CD1c-positive myeloid dendritic cell (primary cell): ENCODE results near the gene BRI3.

Source experiments
- DNase-seq: peaks from one replicate; pipeline ENCODE4 v3.0.0-alpha.2; 2016; ENCODE audit errors: extremely low spot score

BRI3 gene, protein sequence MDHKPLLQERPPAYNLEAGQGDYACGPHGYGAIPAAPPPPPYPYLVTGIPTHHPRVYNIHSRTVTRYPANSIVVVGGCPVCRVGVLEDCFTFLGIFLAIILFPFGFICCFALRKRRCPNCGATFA

DNA sequence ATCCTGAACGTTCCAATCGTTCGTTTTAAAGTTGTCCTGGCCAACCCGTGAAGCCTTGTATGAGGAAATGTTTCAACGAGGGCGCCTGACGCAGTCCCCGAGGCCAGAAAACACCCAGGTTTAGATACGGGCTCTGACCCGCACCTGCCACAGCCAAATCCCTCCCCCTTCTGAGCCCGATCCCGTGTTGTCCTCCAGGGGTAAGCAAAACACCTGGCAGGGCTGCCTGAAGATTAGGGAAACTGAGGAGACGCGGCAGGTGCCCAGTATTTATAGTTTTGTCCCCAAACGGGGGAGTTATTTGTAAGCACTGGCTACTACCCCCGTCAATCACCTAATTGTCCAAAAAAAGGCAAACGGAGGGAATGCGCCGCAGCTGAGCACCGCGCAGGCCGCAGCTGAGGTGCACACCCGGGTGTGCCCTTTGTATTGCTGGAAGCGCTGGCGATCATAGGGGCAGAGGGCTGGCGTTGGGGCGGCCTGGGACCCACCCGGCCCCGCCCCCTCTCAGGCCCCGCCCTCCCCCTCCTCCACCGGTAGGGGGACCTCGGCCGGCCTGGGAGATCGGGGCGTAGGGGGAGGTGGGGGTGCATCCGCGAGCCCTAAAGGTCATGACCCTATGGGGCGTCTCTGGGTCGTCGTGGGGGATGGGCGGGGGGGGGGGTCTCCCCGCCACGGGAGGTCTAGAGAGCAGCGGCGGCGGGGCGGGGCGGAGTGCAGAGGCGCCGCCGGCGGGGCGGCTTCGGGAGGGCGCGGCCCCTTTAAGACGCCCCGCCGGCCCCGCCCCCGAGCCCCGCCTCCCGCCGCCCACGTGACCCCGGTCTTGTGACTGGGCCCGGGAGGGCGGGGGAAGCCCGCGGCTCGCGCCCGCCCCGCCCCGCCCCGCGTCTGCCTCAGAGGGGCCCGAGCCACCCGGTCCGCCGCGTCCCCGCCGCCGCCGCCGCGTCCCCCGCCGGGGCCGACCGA is at the start of gene BRI3:
Gene BRI3, plus strand, starts transcription at position 896 of the 966 bp plus-strand sequence. CDS start 110 bp downstream, outside the sequence.
- DNase-seq, result peak; percentile 96

DNA sequence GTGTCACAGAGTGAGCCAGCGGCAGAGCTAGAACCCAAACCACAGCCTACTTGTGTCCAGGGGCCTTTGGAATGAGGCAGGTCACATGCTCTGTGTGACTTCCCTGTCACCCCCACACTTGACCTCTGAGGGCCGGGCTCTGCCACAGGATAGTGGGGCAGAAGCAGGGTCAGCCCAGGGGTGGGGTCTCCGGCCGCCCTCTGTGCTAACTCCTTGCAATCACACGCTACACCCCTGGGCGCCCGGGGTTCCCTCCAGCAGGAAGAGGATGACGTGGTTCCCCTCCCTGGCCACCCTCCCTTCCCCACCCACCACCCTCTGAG is 49.3 kb upstream of the BRI3 start:
- DNase-seq, result no peak

DNA sequence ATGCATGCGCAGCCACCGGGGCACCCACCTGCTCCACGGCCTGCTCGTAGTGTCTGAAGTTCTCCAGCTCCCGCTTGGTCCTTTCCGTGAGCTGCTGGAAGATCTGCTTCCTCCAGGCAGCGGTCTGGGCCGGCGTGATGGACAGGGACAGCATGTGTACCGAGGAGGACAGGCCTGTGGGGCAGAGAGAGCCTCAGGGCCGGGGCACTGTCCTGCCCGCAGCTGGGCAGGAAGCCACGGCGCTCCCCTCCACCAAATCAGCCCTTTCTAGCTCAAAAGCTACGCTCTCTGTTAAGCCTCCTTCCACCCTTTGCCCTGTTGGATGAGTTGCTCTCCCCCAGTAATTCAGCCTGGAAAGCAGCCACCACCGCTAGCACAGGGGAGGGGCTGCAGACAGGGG is 48.7 kb upstream of the BRI3 start:
- no peak for DNase-seq

DNA sequence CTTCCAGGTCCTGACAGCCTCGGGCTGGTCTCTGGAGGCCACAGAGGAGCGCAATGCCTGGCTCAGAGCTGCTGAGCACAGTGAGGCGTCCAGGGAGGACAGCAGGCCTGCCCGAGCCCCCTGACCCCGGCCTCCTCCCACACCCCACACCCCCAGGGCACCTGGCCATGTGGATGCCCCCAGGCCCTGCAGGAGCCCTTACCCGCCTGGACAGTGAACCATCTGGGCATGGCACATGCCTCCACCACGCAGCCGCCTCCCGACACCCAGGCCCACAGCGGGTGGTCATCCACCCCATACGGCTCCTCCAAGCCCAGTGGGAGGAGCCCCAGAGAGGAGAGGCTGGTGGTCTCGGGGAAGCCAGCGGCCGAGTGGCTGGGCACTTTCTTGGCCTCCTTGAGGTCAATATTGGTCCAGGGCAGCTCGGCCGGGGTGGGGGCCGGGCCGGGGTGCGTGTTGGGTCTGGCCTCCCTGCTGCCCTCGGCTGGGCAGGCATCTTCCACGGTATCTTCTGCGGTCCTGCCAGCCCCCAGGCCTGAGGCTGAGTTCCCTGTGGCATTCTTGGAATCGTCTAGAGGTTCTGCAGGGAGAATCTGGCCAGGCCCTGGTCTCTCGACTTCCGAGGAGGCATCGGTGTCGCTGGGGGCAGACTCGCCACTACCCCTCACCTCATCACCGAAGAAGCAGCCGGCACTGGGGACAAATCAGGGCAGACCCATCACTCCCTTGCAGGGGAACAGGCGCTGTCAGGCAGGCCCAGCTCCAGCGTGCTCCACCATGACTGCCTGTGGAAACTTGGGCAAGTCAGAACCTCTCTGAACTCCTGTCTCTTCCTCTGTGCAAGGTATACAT is 48.0 kb upstream of the BRI3 start:
- DNase-seq, result no peak

DNA sequence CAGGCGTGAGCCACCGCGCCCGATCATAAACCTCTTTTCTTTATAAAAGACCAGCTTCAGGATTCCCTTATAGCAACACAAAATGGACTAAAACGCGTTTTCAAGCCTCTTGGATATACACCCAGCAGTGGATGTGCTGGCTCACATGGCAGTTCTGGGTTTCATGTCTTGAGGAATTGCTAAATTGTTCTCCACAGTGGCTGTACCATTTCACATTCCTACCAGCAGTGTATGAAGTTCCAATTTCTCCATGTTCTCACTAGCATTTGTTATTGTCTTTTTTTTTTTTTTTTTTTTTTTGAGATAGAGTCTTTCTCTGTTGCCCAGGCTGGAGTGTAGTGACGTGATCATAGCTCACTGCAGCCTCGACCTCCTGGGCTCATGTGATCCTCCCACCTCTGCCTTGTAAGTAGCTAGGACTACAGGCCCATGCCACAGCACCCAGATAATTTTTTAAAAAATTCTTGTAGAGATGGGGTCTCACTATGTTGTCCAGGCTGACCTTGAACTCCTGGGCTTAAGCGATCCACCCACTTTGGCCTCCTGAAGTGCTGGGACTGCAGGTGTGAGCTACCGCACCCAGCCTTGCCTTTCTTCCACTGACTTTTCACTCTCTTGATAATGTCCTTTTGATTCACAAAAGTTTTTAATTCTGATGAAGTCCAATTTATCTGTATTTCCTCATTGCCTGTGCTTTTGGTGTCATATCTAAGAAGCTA is 46.9 kb upstream of the BRI3 start:
- no peak for DNase-seq

DNA sequence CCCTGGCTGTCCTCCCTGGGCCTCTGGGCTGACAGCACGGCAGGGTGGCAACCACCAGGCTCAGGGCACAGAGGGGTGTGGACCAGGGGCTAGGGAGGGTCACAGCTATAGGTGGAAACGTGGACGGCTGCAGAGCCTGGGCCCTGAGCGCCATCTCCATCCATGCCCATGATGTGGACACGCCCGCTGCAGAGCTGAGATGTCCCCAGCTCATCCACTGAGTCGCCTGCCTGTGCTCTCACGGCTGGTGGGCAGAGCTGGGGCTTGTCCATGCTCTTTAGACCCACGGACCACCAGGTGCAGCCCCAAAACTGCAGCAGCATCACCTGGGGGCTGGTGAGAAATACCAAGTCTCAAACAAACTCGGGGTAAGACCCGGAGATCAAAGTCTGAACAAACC is 45.6 kb upstream of the BRI3 start:
- DNase-seq, result no peak

DNA sequence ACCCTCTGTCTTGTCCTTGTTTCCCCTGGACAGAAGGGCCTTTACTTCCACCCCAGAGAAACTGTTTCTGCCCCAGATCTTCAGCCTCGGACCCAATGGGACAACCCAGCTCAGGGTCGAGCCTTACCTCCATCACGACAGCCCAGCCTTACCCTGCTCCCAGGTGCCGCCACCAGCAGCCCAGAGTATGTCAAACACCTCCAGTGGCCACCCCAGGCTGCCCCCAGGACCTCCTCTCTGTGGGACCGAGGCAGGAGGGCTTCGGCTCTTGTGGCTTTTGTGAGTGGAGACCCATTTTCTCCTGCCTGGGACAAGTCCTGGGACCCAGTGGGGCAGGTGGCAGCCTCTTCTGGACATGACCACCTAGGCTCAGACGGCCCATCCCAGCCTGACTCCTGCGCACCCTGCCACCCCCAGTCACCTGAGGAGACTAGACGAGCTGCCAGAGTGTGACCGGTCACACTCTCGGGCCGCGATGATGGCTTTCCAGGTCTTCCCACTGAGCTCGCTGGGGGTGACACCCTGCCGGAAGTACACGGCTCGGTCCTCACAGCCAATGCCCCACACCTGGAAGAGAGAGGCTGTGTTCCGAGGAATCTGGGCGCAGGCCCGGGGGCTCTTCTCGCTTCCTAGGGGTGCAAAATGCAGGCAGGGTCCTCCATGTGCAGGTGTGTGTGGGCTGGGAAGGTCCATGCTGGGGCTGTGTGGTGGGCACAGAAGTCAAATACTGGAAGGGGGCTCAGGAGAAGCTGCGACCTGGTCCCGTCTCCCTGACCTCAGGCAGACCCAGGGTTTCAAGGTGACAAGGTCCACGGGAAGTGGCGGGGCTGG is 44.9 kb upstream of the BRI3 start:
- no peak for DNase-seq

DNA sequence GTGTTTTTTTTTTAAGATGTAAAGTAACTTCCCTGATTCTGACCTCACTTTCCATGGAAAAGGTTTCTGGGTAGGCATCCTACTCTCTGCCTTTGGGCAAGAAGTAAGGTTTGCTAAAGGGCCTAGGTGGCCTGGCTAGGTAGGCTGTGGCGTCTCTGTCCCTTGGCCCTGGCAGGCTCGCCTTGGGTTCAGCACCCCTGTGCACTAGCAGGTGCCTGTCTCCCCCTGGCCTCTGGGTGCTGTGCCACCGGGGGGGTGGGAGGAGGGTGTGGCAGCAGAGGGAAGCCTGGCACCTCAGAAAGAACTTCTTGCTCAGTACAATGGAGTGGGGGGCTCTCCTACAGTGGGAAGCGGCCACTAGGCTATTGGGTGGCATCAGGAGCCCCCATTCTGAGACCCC is 43.4 kb upstream of the BRI3 start:
- no peak for DNase-seq

DNA sequence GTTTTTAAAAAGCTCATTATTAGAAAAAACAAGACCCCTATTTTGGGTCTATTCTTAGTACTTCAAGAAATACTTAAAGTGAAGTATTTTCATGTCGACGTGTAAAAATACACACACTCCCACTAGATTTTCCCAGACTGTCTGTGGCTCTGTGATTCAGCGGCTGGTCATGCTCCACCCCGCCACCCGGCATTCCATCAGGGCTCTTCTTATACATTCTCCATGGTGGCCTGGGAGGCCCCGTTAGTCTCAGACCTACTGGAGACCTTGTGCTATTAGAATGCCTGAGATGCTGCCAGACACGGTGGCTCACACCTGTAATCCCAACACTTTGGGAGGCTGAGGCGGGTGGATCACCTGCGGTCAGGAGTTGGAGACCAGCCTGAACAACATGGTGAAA is 42.5 kb upstream of the BRI3 start:
- DNase-seq, result no peak

DNA sequence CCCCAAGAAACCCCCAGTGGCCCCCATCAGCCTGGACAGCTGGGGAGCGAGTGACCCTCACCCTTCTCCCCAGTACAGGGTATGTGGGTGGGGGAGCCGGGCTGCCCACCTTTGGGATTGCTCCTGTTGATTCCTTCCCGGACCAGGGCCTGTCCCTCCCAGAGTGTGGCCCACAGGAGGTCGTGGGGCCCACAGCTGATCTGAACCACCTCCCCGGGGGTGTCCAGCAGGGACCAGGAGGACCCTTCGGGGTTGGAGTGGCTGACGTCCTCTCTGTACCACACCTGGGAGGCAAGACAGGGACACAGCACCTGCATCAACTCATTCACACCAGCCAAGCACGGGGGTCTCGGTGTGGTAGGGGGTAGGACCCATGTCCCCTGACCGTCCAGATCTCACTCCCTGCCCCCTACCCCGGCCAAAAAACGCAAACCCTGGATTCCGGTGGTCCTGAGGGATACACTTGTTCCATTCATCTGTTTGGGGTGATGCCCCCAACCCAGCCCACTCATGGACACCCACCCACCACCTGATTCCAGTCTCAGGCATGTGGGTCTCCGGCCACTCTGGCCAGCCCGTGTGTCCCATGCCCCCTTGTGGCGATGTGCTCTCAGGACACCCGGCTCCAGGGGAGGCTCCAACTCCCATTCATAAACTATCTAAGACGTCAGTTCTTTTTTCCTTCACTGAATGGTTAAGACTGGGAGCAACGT is 40.4 kb upstream of the BRI3 start:
- DNase-seq, result peak; percentile 20

DNA sequence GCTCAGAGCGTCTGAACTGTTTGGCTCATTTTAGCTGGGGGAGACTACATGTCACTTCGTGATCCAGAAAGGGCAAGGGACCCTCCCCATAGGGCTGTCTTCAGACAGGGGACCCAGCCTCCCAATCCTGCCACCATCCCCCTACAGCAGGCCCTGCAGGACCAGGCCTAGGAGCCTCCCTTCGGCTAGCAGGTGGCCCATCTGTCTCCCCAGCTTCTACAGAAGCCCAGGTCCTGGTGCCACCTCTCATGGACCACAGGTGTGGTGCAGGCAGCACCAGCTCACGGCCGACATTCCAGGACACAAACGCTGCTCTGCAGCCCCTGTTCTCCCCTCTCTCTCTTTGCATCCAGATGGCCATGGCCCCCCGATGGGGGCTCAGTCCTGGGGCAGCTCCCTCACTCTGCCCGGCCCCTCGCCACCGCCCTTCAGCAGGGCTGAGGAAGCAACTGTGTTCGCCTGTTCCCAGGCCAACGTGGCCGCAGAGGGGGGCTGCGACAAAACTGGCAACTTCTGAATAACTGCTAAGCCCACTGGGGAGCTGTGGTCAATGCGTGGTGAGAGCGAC is 39.7 kb upstream of the BRI3 start:
- no peak for DNase-seq

DNA sequence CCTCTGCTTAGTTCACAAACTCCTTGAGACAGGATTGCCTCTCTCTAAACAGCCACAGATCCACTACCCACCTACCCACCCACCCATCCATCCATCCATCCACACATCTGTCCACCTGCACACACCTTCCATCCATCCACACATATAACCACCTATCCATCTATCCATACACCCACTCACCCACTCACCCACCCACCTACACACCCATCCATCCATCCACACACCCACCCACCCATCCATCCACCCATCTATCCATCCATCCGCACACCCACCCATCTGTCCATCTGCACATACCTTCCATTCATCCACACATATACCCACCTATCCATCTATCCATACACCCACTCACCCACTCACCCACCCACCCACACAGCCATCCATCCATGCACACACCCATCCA is 39.1 kb upstream of the BRI3 start:
- no peak for DNase-seq

DNA sequence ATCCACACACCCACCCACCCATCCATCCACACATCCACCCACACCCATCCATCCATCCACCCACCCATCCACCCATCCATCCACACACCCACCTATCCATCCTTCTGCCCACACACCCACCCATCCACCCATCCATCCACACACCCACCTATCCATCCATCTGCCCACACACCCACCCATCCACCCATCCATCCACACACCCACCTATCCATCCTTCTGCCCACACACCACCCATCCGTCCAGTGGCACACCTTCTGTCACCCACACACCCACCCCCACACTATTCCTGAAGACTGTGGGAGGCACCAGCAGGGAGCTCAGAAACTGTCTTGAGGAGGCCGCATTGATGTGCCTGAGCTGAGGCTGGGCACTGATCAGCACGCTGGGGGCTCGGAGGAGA is 38.6 kb upstream of the BRI3 start:
- no peak for DNase-seq

DNA sequence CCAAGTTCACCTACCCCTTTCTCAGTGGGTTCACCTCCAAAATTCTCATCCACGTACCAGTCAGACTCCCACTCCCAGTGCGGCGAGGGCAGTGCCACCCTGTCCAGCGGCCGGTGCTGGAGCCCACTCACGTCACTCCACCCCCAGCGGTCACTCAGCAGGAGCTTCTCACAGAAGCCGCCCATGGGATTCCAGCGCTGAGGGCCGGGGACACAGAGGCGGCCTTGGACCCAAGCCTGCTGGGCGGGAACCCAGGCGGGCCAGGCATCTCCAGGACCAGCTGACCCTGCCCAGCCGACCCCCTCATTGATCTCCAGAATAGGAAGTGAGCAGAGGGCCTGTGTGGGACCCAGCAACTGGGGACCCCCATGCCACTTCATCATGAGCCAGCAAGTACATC is 36.6 kb upstream of the BRI3 start:
- DNase-seq, result no peak

DNA sequence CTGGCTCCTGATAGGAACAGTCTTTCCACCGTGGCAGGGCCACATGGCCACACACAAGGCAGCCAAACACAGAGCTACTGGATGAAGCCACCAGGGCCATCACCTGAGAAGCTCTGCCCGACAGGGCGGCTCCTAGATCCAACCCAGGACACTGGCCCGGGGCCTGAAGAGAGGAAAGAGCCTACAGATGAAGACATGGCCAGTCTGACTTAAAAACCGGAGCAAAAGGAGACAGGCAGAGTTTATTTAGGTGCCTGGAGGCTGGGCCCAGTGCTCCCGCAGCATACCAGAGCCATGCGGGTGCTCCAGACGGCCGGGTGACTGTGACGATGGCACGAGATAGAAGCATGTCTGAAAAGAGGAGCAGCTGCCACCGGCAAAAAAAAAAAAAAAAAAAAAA is 33.3 kb upstream of the BRI3 start:
- no peak for DNase-seq

DNA sequence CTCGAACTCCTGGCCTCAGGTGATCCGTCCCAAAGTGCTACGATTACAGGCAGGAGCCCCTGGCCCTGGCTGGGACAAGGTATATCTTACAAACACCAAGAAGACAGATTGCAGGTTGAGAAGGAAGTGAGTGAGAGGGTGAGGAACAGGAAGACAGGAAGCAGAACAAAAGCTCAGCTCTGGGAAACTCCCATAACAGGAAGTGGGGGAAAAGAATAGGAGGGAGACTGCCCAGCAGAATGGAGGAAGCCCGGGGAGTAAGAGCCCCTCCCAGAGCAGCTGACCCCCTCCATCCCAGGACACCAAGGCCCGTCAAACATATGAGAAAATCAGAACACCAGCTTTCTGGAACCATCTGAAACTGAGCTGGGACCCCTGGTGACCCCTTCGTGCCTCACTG is 32.4 kb upstream of the BRI3 start:
- peak; percentile 53 for DNase-seq

DNA sequence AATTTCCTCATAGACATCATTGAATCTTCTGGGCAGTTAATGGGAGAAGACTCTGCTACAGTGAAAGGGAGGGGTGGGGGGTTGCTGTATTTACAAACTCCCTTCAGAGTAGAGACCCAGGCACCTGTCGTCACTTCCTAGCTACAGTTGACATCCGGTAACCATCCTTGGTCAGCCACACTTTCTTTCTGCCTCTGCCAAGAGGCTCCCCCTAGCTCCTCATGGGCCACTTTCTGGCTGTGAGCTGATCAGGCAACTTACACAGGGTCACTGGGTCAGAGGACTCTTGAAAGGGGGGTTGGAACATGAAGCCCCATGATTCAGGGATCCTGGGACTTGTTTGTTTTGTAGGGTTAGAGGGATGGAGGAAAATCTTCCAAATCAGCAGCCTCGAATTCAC is 30.7 kb upstream of the BRI3 start:
- no peak for DNase-seq

DNA sequence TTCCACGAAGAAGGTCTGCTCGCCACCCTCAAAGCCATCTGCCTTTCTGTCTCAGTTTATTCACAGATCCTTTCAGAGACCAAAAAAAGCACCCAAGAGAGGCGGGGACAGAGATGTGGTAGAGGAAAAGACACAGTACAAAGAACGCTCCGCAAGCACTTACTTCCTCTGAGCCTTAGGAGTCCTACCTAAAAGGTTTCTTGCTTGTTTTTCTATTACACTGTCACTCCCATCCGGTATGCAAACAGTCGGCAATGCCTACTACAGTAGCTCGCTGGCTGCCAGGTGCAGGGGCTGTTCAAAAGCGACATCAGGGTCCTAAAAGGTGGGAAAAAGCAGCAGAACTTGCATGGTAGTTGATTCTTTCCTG is 30.3 kb upstream of the BRI3 start:
- peak; percentile 16 for DNase-seq

DNA sequence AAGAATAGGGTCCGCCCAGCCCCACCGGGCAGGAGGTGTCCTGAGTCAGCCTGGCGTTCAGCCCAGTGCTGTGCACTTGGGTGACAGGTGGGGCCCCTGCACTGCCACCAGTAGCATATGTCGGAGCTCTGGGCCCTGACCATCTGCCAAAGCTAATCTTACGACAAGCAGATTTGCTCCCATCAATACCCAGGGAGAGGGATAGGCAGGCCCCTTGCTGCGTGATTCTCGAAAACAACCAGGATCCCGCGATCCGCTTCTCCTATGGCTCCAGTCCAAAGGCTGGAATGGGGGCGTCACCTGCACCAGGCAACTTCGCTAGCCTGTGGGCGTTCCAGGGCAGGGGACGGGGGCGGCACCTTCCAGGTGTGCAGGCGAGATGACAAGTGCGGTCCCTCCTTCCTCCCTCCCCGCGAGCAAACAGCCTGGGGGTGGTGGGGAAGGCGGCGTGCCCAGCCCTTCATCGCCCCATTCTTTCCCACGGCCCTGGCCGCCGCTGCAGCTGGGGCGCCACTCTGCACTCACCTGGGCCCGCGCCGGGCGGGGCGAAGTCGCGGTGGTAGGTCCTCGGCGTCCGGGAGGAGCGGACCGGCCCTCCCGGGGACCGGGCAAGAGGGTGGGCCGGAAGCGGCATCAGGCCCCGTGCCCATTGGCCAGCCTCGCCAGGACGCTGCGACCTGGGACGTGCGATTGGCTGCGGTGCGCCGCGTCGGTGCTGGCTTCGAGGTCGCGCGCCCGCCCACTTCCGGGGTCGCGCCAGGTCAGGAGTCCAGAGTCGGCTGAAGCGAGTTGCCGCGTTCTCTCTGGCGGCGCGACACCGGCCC is 29.7 kb upstream of the BRI3 start, which contains the start of gene TECPR1:
Gene TECPR1, minus strand, starts transcription at position 632 of the 824 bp plus-strand sequence. CDS start 6,086 bp downstream, outside the sequence.
- DNase-seq, result peak; percentile 96
